Left cardiac atrium (tissue), 4 donors: ENCODE data around the gene ABHD17C. TPM values are rescaled to one million over a fixed set of nuclear protein-coding genes. Genes with fewer than 3 reads are reported as not detected.
A peak's percentile ranks its signal among the peaks of the same experiment; 100 is the strongest.

Experiments
- ATAC-seq, 2 donors: fragments of 200-7000 bp; cut with Tn5 transposase; one replicate each; pipeline ENCODE4 v1.9.1; 2020; ENCODE audit warnings: mild to moderate bottlenecking in 2 of 2, moderate library complexity in 2 of 2
- DNase-seq: peaks from one replicate; pipeline ENCODE4 v3.0.0-alpha.2; 2020
- intact Hi-C, 2 donors: fragments of 100-400 bp; cut with DNase I; formaldehyde crosslinking; loops; one replicate each; pipeline versions ENCODE4 v1.14.1 to v1.15.1; 2022 to 2023
- total RNA-seq, 2 donors: library from RNA; stranded (reverse); fragmentation: NEBNext Ultra II Directional; extraction: Animal tissue kit (Norgen Biotek cat#: 25700); gene quantifications; one replicate each; pipeline ENCODE4 v1.2.1, GENCODE V29; 2021
- donor health status: DM: no; HTN: yes; CAD: no.
- donor health status: DM: no; HTN: yes; CAD: no; lungs with severe emphysema.
- donor health status: DM: yes; HTN: yes; CAD: no.
- donor health status: Dilated cardiomyopathy.

Gene ABHD17C
- total RNA-seq, 2 donors from 2014 or later, result 3.3 to 5.3 TPM

DNA sequence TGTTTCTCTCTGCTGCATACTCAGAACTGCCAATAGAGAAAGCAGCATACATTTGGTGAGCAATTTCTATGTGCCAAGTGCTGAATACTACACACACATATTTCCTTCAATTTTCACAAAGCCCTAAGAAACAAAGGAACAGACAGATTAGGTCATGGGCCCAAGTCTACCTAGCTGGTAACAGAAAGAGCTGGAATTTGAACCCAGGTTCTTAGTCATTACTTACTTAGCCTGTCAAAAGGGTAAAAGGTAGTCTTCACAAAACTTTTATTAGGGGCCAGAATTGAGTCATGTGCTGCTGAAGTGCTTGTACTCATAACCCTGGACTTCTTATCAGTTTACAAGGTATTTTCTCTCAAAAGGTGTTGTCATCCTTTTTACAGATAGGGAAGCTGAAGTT lies 10.4 kb upstream of the ABHD17C start:
- intact Hi-C loops, result loop anchor here in 1 of 2 donors (10.0 kb wide), 1 partner anchor 110 kb away; no protein-coding TSS in a partner anchor
- ATAC-seq, result no peak
- no peak for DNase-seq

DNA sequence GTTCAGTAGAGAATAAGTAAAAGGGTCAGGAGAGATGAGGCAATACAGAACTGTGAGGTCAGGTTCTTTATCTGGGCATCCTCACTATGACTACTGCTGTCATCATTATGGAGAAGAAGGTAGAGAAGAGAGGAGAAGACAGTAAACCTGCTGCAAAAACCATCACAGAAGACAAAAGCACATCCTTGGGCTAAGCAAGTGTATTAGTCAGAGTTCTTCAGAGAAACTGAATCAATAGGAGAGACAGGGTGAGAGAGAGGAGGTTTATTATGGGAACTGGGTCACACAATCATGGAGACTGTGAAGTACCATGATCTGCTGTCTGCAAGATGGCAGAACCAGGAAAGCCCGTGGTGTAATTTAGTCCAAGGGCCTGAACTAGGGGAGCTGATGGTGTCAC lies 9.5 kb upstream of the ABHD17C start:
- intact Hi-C loops, result loop anchor here in 1 of 2 donors (10.0 kb wide), 1 partner anchor 111 kb away; no protein-coding TSS in a partner anchor
- no peak for DNase-seq
- ATAC-seq, result no peak

DNA sequence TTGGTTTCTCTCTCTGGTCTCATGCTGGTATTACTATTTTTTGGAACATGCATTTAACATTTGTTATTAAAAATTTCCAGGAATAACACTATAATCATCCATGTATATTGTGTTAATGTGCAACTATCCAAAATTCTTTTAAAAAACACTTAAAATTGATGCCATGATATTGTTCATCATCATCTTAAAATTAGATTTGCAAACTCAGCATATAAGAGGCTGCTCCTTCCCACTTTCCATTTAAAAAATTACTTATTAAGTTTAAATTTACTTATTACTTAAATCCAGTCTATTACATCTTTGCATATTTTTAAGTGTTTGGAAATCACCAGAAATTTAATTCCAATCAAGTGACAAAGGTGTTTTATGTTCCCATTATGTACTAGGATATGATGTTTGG lies 5.8 kb upstream of the ABHD17C start:
- ATAC-seq (no peak), DNase-seq (no peak)
- intact Hi-C loops, result loop anchor here in 1 of 2 donors (10.0 kb wide), 1 partner anchor 114 kb away; no protein-coding TSS in a partner anchor

DNA sequence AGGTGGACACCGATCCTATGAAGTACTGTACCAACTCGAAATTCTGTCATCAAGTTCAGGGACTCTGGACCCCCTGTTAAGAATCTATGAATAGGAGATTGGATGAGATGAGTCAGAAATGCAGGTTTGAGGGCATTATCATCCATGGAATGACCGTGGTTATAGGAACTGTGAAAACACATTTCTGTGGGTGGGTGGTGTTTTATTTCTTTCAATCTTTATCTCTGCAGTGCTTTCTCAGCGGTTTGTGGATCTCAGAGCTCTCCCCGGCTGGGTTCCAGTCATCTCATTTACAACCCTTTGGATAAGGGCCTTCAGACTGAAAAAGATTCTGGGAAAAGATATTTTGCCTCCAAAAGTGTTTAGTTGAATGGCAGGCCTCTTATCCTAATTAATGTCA lies 5.4 kb upstream of the ABHD17C start:
- intact Hi-C loops, result loop anchor here in 1 of 2 donors (10.0 kb wide), 2 partner anchors 85 to 115 kb away; partner anchors contain the start of gene CEMIP
- no peak for ATAC-seq
- DNase-seq, result no peak

DNA sequence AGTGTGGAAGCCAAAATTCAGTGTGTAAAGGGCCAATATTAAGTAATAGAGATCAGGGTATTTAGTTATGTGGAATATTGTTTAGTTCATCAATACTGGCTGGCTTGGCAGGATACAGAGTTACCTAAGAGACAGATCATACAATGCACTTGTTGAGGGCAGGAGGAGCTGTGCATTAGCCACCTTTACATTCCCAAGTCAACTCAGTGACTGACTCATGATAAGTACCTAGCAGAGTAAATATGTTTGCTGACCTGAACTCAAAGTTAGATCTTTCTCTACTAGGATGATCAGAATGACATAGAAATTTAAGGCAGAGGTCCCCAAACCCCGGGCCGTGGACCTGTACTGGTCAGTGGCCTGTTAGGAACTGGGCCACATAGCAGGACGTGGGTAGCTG lies 3.5 kb upstream of the ABHD17C start:
- intact Hi-C loops, result loop anchor here in 1 of 2 donors (10.0 kb wide), 1 partner anchor 83 kb away; the partner anchor contains the start of gene CEMIP
- ATAC-seq, result no peak
- no peak for DNase-seq

DNA sequence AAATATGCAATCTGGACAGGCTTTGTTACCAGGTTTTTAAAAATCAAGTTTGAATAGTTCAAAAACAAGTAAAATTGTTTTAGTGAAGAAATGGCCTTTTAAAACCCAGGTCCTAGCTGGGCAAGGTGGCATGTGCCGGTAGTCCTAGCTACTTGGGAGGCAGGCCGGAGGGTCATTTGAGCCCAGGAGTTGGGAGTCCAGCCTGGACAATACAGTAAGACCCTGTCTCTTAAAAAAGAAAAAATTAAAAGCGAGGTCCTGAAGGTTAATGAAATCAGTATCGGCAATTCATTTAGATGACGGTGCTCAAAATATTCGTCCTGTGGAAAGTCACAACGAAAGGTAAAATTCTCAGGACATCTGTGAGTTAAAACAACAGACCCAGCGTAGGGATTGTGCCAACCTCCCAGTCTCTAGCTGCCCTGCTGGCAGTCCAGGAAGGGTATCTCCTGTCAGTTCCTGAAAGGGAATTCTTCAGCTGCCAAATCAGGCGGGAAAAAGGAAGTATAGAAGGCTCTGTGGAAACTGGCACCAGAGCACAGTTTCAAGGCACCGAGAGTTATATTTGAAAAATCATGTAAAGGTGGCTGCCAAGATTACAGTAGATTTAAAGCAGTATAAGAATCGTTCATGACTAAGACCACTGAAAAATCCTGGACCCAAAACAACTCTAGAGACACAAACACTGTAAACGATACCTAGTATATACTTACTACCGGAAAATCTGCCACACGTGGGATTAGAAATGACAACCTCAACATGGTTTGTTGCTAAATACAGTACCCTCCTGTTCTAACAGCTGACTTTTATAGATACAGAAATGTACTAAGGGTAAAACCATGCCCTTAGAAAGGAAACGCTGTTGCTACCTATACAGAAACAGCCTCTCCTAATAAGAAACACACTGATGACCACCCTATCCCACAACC lies 1.2 kb upstream of the ABHD17C start:
- ATAC-seq (no peak), DNase-seq (no peak)
- intact Hi-C loops, result loop anchor here in 1 of 2 donors (10.0 kb wide), 1 partner anchor 81 kb away; the partner anchor contains the start of gene CEMIP

DNA sequence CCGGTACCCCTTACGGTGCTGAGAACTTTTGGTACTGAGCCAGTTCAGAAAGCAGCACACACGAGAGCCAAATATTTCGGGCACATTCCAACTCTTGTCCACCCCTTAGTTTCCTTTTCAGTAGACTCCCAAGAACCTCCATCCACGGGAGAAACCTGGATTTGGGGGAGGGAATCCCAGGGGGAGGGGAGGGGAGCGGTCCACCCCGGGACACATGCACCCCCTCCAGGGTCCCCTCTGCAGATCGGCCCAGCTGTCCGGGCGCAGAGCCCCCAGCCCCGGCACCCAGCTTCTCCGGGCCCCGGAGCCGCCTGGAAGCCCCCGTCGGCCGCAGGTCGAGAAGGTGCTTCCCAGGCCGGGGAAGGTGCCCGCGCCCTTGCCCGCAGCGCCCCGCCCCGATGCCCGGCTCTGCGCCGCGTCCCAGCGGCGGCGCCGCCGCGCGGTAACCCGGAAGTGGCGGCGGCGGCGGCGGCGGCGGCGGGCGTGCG lies 455 bp upstream of the ABHD17C start:
- ATAC-seq, result peak; percentile 16 to 54
- peak; percentile 33 for DNase-seq
- intact Hi-C loops, result loop anchor here in 1 of 2 donors (10.0 kb wide), 1 partner anchor 80 kb away; the partner anchor contains the start of gene CEMIP

DNA sequence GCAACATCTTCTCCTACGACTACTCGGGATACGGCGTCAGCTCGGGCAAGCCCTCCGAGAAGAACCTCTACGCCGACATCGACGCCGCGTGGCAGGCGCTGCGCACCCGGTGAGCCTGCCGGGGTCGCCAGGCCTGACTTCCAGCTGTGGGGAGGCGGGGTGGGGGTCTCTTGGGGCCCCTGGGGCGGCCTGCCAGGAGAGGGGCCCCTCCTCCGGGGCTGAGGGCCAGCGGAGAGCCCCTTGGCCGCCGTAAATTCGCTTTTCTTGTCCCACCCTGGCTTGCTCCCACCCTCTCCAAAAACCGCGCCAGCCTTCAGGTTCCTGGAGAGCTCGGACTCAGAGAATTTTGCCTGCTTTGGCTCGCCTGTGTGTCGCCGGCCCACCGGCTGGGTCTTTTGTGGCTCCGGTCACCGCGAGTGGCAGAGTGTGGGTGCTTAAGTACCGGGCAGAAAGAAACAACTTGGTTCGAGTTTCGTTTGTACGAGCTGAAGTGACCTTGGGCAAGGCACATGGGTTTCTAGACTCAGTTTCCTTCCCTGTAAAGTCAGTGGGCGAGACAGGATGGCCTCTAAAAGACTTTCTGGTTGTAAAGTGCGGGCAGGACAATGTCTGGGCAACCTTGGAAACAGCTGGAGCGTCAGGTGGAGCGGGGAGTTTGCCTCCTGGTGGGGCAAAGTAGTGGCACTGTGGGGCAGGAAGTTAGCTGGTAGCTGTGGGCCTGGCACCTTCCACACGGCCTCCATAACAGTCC lies 976 bp downstream of the ABHD17C start:
- intact Hi-C loops, result loop anchor here in 1 of 2 donors (10.0 kb wide), 1 partner anchor 79 kb away; the partner anchor contains the start of gene CEMIP
- ATAC-seq (peak; percentile 14 to 37), DNase-seq (peak; percentile 22)

DNA sequence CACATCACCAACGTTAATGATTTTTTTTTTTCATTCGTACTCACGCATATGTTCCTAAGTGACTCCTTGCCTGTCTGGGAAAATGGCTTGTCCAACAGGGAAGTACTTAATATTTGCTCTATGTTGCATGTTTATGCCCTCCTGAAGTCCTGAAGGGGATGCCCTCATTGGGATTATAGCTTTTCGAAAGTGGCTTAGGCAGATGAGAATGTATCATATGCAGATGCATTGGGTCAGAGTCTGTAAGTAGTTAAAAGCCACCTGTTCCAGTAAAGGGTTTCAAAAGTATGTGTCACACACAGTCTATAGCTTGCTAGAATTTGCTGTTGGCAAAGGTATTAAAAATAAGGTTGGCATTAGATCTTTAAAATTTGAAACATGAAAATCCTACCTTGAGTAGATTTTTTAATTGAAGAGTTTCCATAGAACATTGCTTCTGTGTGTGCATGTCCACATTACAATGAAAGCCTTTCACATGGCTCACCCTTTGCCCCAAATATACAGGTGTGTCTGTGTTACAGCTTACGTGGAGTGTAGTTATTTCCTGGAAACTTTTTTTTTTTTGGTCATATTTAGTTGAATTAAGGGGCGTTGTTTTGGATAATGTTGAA lies 2.1 kb downstream of the ABHD17C start:
- DNase-seq (no peak), ATAC-seq (no peak)
- intact Hi-C loops, result loop anchor here in 1 of 2 donors (10.0 kb wide), 1 partner anchor 78 kb away; the partner anchor contains the start of gene CEMIP

DNA sequence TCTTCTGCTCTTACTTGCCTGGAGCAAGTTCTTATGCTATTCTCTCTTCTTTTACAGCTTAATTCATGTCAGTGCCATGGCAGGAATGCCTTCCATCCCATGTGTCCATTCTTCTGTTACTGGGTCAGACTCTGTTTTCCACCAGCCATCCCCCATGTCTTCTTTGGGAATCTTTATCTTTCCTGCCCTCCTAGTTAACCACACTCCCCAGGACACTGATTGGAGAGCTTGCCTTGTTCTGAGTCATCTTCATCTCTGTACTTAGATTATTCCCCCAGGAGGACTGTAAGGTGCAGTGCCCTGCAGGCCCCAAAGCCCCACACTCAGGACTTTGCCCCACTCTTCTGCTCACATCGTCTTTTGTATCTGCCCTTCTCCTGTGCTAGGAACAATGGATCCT lies 3.6 kb downstream of the ABHD17C start:
- intact Hi-C loops, result loop anchor here in 1 of 2 donors (10.0 kb wide), 1 partner anchor 76 kb away; the partner anchor contains the start of gene CEMIP
- no peak for ATAC-seq
- no peak for DNase-seq

DNA sequence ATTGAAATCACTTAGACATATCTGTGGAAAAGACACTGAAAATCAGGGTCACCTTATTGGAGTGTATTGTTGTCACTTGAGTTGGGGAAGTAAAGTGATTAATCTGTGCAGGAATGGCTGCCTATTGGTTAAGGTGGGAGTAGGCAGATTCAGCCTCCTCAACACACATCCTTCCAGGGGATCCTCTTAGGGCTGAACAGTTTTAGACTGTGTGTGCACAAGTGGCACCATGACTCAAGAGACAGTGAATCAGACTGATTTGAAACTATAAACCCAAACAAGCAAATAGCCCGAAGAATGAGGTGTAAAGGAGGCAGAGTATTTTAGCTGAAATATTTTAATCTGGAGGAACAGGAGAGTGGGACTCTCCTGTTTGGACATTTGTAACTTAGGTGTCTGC lies 4.9 kb downstream of the ABHD17C start:
- no peak for DNase-seq
- intact Hi-C loops, result loop anchor here in 1 of 2 donors (10.0 kb wide), 1 partner anchor 75 kb away; the partner anchor contains the start of gene CEMIP
- ATAC-seq, result no peak

DNA sequence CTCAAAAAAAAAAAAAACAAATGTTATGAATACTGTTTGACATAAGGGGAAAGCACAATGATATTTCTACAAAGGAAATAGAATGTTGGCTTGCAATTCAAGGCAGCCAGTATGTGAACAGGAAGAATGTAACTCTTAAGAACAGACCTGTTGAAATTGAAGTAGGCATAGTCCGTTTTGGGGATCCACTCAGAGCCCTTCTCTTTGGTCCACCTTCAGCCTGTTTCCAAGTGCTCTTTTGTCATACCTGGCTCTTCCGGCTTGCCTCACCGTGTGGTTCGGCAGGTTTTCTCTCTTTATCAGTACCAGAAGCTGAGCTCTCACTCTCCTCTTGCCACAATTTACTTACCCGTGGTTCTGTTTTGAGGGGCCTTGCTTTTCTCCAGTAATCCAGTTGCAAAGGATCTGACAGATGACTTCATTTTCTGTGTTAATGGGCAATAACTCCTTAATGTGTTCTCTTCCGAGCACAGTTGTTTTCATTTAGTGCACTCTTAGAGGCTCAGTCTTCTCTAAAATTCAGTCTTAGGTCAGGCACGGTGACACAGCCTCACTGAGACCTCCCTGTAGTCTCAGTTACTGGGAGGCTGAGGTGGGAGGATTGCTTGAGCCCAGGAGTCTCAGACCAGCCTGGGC lies 6.7 kb downstream of the ABHD17C start:
- ATAC-seq, result no peak
- intact Hi-C loops, result no loop called here
- no peak for DNase-seq

DNA sequence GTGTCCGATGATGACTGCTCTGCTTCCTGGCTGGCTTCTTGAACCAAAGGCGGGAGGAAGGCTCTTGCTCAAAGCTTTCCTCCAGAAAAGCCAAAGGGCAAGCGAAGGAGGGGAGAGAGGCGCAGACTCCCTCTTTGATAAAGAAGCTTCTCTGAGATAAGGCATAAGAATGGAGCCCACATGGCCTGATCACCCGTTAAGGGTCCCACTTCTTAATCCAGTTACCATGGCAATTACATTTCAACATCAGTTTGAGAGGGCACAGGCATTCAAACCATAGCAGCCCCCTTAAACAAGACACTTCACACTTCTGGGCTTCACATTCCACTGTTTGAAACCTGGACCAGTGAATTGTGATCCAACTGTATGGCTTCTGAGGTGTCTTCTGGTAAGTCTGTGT lies 8.0 kb downstream of the ABHD17C start:
- no peak for DNase-seq
- ATAC-seq, result no peak
- intact Hi-C loops, result no loop called here

DNA sequence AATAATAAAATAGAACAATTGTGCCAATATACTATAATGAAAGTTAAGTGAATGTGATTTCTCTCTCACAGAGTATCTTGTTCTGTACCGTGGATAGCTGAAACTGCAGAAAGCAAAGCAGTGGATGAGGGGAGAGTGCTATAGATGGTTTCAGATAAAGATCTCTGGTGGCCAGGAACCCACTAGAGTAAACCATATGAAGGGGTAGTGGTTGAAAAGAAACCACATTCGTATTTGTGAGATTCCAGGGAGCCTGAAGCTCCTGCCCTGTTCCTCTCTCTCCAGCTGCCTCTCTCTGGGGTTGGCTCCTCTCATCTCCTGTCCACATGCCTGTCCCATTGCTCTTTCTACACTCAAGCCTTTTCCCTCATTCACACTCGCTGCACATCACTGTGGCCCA lies 8.9 kb downstream of the ABHD17C start:
- intact Hi-C loops, result no loop called here
- ATAC-seq (no peak), DNase-seq (no peak)

DNA sequence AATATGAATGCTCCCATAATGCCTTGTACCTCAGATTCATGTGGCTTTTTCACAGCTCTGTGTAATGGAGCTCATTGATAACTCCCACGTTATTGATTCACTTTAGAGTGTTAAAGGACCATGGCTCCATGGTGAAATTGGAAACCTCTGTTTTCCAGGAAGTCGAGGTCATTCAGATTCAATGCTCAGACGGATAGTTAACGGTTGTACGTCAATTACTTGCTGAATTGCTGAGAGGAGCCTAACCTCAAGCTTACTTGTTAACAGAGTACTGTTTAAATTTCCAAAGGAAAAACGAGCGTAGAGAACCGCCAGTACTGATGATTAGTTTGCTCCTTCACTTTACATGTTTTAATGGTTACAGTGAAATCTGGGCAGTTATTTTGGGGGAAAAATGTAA lies 11.1 kb downstream of the ABHD17C start:
- DNase-seq (no peak), ATAC-seq (no peak)
- intact Hi-C loops, result no loop called here

DNA sequence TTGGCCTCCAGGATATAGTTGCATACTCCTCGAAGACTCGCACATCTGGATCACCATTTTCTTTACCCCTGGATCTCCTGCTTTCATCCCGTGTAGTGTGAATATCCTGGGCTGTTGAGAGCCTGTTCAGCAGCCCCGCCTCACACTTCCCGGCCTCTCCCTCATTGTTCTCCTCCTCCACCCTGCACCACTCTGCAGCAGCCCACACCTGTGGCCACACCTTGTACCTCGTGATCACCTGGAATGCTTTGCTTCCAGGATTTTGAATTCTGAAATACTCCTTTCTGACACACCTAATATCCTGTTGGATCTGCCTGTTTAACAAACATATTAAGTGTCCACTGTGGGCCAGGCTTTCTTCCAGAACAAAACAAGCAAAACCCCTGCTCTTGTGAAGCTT lies 14.4 kb downstream of the ABHD17C start:
- intact Hi-C loops, result no loop called here
- no peak for ATAC-seq

DNA sequence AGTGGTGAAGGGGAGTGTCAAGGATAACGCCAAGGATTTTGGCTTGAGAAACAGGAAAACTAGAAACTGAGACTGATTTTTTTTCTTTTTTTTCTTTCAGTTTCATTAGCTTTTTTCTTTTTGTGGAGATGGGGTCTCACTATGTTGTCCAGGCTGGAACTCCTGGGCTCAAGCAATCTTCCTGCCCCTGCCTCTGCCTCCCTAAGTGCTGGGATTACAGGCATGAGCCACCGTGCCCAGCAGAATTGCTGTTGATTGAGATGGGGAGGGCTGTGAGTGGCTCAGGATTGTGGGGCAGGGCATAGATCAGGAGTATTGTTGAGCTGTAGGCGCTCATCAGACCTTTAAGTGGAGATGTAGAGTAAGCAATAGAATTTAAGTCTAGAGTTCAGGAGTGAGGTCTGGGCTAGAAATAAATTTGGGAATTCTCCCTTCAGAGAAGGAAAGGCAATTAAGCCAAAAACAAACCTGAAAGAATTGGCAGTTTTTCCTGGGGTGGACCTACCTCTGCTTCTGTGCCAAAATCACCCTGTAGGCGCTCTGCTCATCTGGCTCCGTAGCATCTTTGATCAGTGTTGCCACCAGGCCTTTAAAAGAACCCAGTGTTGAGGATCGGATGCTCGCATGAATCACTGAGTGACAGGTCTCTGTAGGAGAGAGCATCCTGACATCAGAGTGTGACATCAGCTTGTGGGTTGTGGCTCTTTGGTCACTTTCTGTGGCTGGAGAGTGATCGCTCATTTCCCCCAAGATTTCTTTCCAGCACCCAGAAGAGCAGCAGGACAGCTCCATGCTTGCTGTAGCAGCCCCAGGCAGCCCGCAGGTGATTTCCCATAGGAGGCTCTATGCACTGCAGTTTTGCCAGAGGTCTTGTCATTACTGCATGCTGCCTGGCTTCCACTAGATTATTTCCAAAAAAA lies 15.8 kb downstream of the ABHD17C start:
- ATAC-seq (no peak), DNase-seq (no peak)
- intact Hi-C loops, result no loop called here

More for the DNA sequence above, 14.4 kb downstream of the ABHD17C start:
- no peak for DNase-seq
